Transverse colon (tissue), 4 donors: ENCODE measurements around the gene MTHFD2L. TPM values are rescaled to one million over a fixed set of nuclear protein-coding genes. Genes with fewer than 3 reads are reported as not detected.

Experiments used
- DNase-seq: peaks from one replicate; pipeline ENCODE4 v3.0.0-alpha.2; 2019
- H3K27ac ChIP-seq, 4 donors: fragments of 200-600 bp; sonication (generic); 2 replicates each; pipeline ENCODE4 v1.5.1; 2016 to 2018; ENCODE audit warnings: inconsistent platforms in 4 of 4
- H3K27me3 ChIP-seq: fragments of 200-600 bp; sonication (generic); 2 replicates; pipeline ENCODE4 v1.5.1; 2017; ENCODE audit warnings: inconsistent platforms
- H3K36me3 ChIP-seq, 4 donors: fragments of 200-600 bp; sonication (generic); 2 replicates each; pipeline ENCODE4 v1.5.1; 2017 to 2019; ENCODE audit warnings: inconsistent platforms in 4 of 4
- H3K4me1 ChIP-seq, 4 donors: fragments of 200-600 bp; sonication (generic); 2 replicates each; pipeline ENCODE4 v1.5.1; 2017 to 2020; ENCODE audit warnings: inconsistent platforms in 4 of 4
- H3K4me3 ChIP-seq, 4 donors: fragments of 200-600 bp; sonication (generic); 1 replicate in 1 of 4; 2 replicates in 3 of 4; pipeline versions ENCODE4 v1.5.1 to v1.6.1; 2017 to 2019; ENCODE audit warnings: inconsistent platforms in 4 of 4
- H3K9me3 ChIP-seq, 2 donors: fragments of 200-600 bp; sonication (generic); 2 replicates each; pipeline ENCODE4 v1.5.1; 2017 to 2019; ENCODE audit warnings: inconsistent platforms in 2 of 2
- CTCF ChIP-seq, 5 experiments: fragments of 200-600 bp in 3 of 5; fragments of 450-650 bp in 2 of 5; sonication (generic) in 3 of 5; IDR thresholded peaks; 1 replicate in 2 of 5; 2 replicates in 3 of 5; pipeline ENCODE4 v1.5.1; 2016 to 2017; ENCODE audit warnings: antibody characterized with exemption in 5 of 5, inconsistent platforms in 3 of 5, mild to moderate bottlenecking in 2 of 5, moderate library complexity in 1 of 5
- EP300 ChIP-seq: sonication (generic); formaldehyde crosslinking; IDR thresholded peaks from one replicate; pipeline ENCODE4 v1.6.1; 2017; ENCODE audit warnings: antibody characterized with exemption, low read depth
- POLR2A ChIP-seq: fragments of 450-650 bp; IDR thresholded peaks from one replicate; pipeline ENCODE4 v1.6.1; 2016; ENCODE audit warnings: antibody characterized with exemption, mild to moderate bottlenecking, moderate library complexity
- POLR2AphosphoS5 ChIP-seq, 3 donors: sonication (generic); formaldehyde crosslinking; IDR thresholded peaks; one replicate each; pipeline ENCODE4 v1.6.1; 2016; ENCODE audit warnings: antibody characterized with exemption in 3 of 3
- WGBS, 2 donors: methylation state at CpG; one replicate each; pipeline ENCODE4 v1.1.5; 2018; ENCODE audit warnings: low coverage in 1 of 2; 5-methylcytosine and 5-hydroxymethylcytosine counted together
- in situ Hi-C, 4 donors: fragments of 200-750 bp; cut with MboI; loops; one replicate each; pipeline versions ENCODE4 v1.15.0 to v1.15.1; 2017; ENCODE audit warnings: low sequenced_read_pairs in 3 of 4, low pct_ligation_motif_present in 1 of 4, low pct_unique_long_range_greater_than_20kb in 1 of 4
- intact Hi-C: fragments of 100-400 bp; cut with DNase I; formaldehyde crosslinking; loops from one replicate; pipeline ENCODE4 v1.15.1; 2023; ENCODE audit warnings: low total_unique reads
- total RNA-seq, 4 donors: library from RNA; depleted of rRNA; stranded (reverse); fragments of >200 nt; gene quantifications; one replicate each; pipeline ENCODE4 v1.1.0, GENCODE V29; 2016

Gene MTHFD2L
- total RNA-seq, 4 donors from 2014 or later: 7.6 to 18.1 (median 12.7) TPM

- TF ChIP-seq EP300 (no peak), POLR2AphosphoS5 (IDR thresholded peaks at IDR 0.05) (no peak), CTCF (IDR thresholded peaks at IDR 0.05) (no peak)
- H3K9me3 ChIP-seq: no peaks in the 10 kb centered on the region
- H3K4me1 ChIP-seq: peaks cover 0 to 26% (median 12%) of the 10 kb centered on the region in 4 donors
- H3K4me3 ChIP-seq: no peak overlapping the region
- H3K27me3 ChIP-seq: no peaks in the 10 kb centered on the region
- in situ Hi-C loops (no loop called here), intact Hi-C loops (loop anchor here (10.0 kb wide), 1 partner anchor 376 kb away; no protein-coding TSS in a partner anchor)
- no peaks in the 10 kb centered on the region for H3K36me3 ChIP-seq
- no peak for DNase-seq
- no peak overlapping the region for H3K27ac ChIP-seq
Measured at GRCh38 chr4:74110670-74111069, 47.2 kb upstream of the MTHFD2L start.

- no peak for DNase-seq
- Histone ChIP-seq H3K4me1 (peaks cover under 1 to 22% (median 13%) of the 10 kb centered on the region in 4 donors), H3K36me3 (no peaks in the 10 kb centered on the region), H3K27ac (peak overlapping the region in 2 of 4 donors; percentile 17 to 35), H3K27me3 (no peaks in the 10 kb centered on the region), H3K9me3 (no peaks in the 10 kb centered on the region), H3K4me3 (no peak overlapping the region)
- intact Hi-C loops: loop anchor here (10.0 kb wide), 1 partner anchor 377 kb away; no protein-coding TSS in a partner anchor
- WGBS, 2 donors: 74 to 75% methylated on average over 2 to 5 of the region's 5 CpGs
- TF ChIP-seq EP300: no peak
- TF ChIP-seq POLR2AphosphoS5 (IDR thresholded peaks at IDR 0.05): no peak
- no peak for TF ChIP-seq CTCF (IDR thresholded peaks at IDR 0.05)
- no peak for TF ChIP-seq POLR2A
- in situ Hi-C loops: no loop called here
Measured at GRCh38 chr4:74111306-74111975, 46.5 kb upstream of the MTHFD2L start.

GRCh38 chr4:74111990-74112389 is 45.9 kb upstream of the MTHFD2L start:
- Histone ChIP-seq H3K4me3 (no peak overlapping the region), H3K4me1 (peaks cover 5 to 25% (median 18%) of the 10 kb centered on the region in 4 donors), H3K27me3 (no peaks in the 10 kb centered on the region), H3K36me3 (no peaks in the 10 kb centered on the region), H3K27ac (peak overlapping the region in 2 of 4 donors; percentile 17 to 35), H3K9me3 (no peaks in the 10 kb centered on the region)
- in situ Hi-C loops (no loop called here), intact Hi-C loops (loop anchor here (10.0 kb wide), 1 partner anchor 377 kb away; no protein-coding TSS in a partner anchor)
- WGBS, 2 donors: 78% methylated on average over 5 of the region's 5 CpGs; no CpG with 5 or more reads in 1 of the 2 donors
- peak; percentile 26 for DNase-seq
- TF ChIP-seq POLR2A (no peak), CTCF (IDR thresholded peaks at IDR 0.05) (no peak), POLR2AphosphoS5 (IDR thresholded peaks at IDR 0.05) (no peak), EP300 (no peak)

GRCh38 chr4:74112399-74113105 is 45.4 kb upstream of the MTHFD2L start:
- TF ChIP-seq POLR2A (no peak), POLR2AphosphoS5 (IDR thresholded peaks at IDR 0.05) (no peak), CTCF (IDR thresholded peaks at IDR 0.05) (no peak), EP300 (no peak)
- Histone ChIP-seq H3K27ac (peak overlapping the region in 1 of 4 donors; percentile 35), H3K36me3 (no peaks in the 10 kb centered on the region), H3K4me3 (no peak overlapping the region), H3K27me3 (no peaks in the 10 kb centered on the region), H3K9me3 (no peaks in the 10 kb centered on the region), H3K4me1 (peaks cover 10 to 30% (median 24%) of the 10 kb centered on the region in 4 donors)
- in situ Hi-C loops (no loop called here), intact Hi-C loops (loop anchor here (10.0 kb wide), 1 partner anchor 378 kb away; no protein-coding TSS in a partner anchor)
- 84 to 89% methylated on average over 1 to 3 of the region's 3 CpGs for WGBS, 2 donors
- DNase-seq: no peak
